CD14-positive monocyte (primary cell): ENCODE data around the gene GLS. TPM values are rescaled to one million over a fixed set of nuclear protein-coding genes. Genes with fewer than 3 reads are reported as not detected.

Source experiments
- DNase-seq, 3 donors: peaks; one replicate each; pipeline ENCODE4 v3.0.0-alpha.2; 2011 to 2022
- H2AFZ ChIP-seq: 2 replicates; pipeline ENCODE4 v1.6.0; 2012; ENCODE audit warnings: mild to moderate bottlenecking, low read depth, low read length, inconsistent platforms; ENCODE audit not compliant: insufficient read depth, poor library complexity, severe bottlenecking
- H3K27ac ChIP-seq, 2 donors: 1 replicate in 1 of 2; 2 replicates in 1 of 2; pipeline ENCODE4 v1.5.1; 2012 to 2013; ENCODE audit warnings: low read length in 2 of 2, control low read depth in 1 of 2, inconsistent platforms in 1 of 2, low read depth in 1 of 2, mild to moderate bottlenecking in 1 of 2
- H3K27me3 ChIP-seq, 2 donors: one replicate each; pipeline versions ENCODE4 v1.6.0 to v1.6.1; 2011 to 2013; ENCODE audit warnings: low read length in 2 of 2; ENCODE audit not compliant: control insufficient read depth in 2 of 2, insufficient read depth in 2 of 2
- H3K36me3 ChIP-seq, 2 donors: replicated peaks in 1 of 2; 1 replicate in 1 of 2; 2 replicates in 1 of 2; pipeline versions ENCODE4 v1.5.1 to v1.6.1; 2012 to 2013; ENCODE audit warnings: low read length in 2 of 2, control low read depth in 1 of 2, inconsistent platforms in 1 of 2, mild to moderate bottlenecking in 1 of 2; ENCODE audit not compliant: insufficient read depth in 2 of 2, control insufficient read depth in 1 of 2
- H3K4me1 ChIP-seq, 2 donors: 1 replicate in 1 of 2; 2 replicates in 1 of 2; pipeline versions ENCODE4 v1.5.1 to v1.6.1; 2012 to 2013; ENCODE audit warnings: low read length in 2 of 2, control low read depth in 1 of 2, inconsistent platforms in 1 of 2, mild to moderate bottlenecking in 1 of 2, moderate library complexity in 1 of 2; ENCODE audit not compliant: insufficient read depth in 2 of 2, control insufficient read depth in 1 of 2
- H3K4me2 ChIP-seq: replicated peaks from 2 replicates; pipeline ENCODE3; 2012; ENCODE audit warnings: low read length, moderate library complexity, mild to moderate bottlenecking; ENCODE audit not compliant: poor library complexity, severe bottlenecking; ENCODE audit errors: extremely low read depth
- H3K4me3 ChIP-seq, 3 experiments: fragments of 200-600 bp in 1 of 3; sonication (generic) in 1 of 3; replicated peaks in 1 of 3; 1 replicate in 2 of 3; 2 replicates in 1 of 3; pipeline ENCODE4 v1.5.1; 2011 to 2013; ENCODE audit warnings: low read length in 3 of 3, mild to moderate bottlenecking in 3 of 3, control low read depth in 2 of 3, low read depth in 2 of 3, inconsistent platforms in 1 of 3, moderate library complexity in 1 of 3
- H3K79me2 ChIP-seq: 2 replicates; pipeline ENCODE4 v1.6.0; 2012; ENCODE audit warnings: mild to moderate bottlenecking, control low read depth, inconsistent platforms, low read length, moderate library complexity; ENCODE audit not compliant: insufficient read depth
- H3K9ac ChIP-seq: 2 replicates; pipeline ENCODE4 v1.6.0; 2017; ENCODE audit warnings: low read length, mild to moderate bottlenecking; ENCODE audit not compliant: insufficient read depth, poor library complexity, severe bottlenecking
- H3K9me3 ChIP-seq, 2 donors: replicated peaks in 1 of 2; 1 replicate in 1 of 2; 2 replicates in 1 of 2; pipeline versions ENCODE4 v1.5.1 to v1.6.1; 2012 to 2013; ENCODE audit warnings: low read length in 2 of 2, control low read depth in 1 of 2; ENCODE audit not compliant: control insufficient read depth in 1 of 2, insufficient read depth in 1 of 2
- H4K20me1 ChIP-seq: 2 replicates; pipeline ENCODE4 v1.6.0; 2012; ENCODE audit warnings: mild to moderate bottlenecking, low read length, control low read depth, moderate library complexity; ENCODE audit not compliant: insufficient read depth
- H3K27ac Mint-ChIP-seq, 7 donors: one replicate each; pipeline ENCODE4 v1.8.0; 2020; ENCODE audit warnings: mild to moderate bottlenecking in 7 of 7, mixed read lengths in 7 of 7, moderate library complexity in 6 of 7, inconsistent platforms in 2 of 7
- H3K27me3 Mint-ChIP-seq, 3 donors: one replicate each; pipeline ENCODE4 v1.8.0; 2021 to 2022; ENCODE audit warnings: low read depth in 3 of 3, mild to moderate bottlenecking in 3 of 3, mixed read lengths in 3 of 3, moderate library complexity in 3 of 3, inconsistent platforms in 1 of 3
- H3K36me3 Mint-ChIP-seq, 2 donors: one replicate each; pipeline ENCODE4 v1.8.0; 2020; ENCODE audit warnings: mixed read lengths in 2 of 2, inconsistent platforms in 1 of 2, mild to moderate bottlenecking in 1 of 2
- H3K4me1 Mint-ChIP-seq: one replicate; pipeline ENCODE4 v1.8.0; 2020; ENCODE audit warnings: mild to moderate bottlenecking, mixed read lengths
- H3K4me3 Mint-ChIP-seq, 2 donors: one replicate each; pipeline ENCODE4 v1.8.0; 2020; ENCODE audit warnings: mild to moderate bottlenecking in 2 of 2, mixed read lengths in 2 of 2, moderate library complexity in 1 of 2
- H3K9me3 Mint-ChIP-seq, 7 donors: one replicate each; pipeline ENCODE4 v1.8.0; 2020 to 2022; ENCODE audit warnings: mixed read lengths in 7 of 7, mild to moderate bottlenecking in 6 of 7, moderate library complexity in 6 of 7, inconsistent platforms in 2 of 7
- CTCF ChIP-seq: fragments of 200-600 bp; IDR thresholded peaks from one replicate; pipeline ENCODE4 v1.8.0; 2022; ENCODE audit warnings: antibody characterized with exemption, mild to moderate bottlenecking
- WGBS: methylation state at CpG from one replicate; pipeline ENCODE4 v1.1.5; 2013; ENCODE audit warnings: missing lambda C conversion rate; ENCODE audit not compliant: insufficient coverage; 5-methylcytosine and 5-hydroxymethylcytosine counted together
- intact Hi-C, 2 donors: fragments of 100-400 bp; cut with micrococcal nuclease; formaldehyde crosslinking; loops; one replicate each; pipeline versions ENCODE4 v1.15.0 to v1.15.1; 2023
- polyA plus RNA-seq, 3 donors: library from polyadenylated mRNA; depleted of rRNA in 1 of 3; unstranded in 2 of 3; stranded (reverse) in 1 of 3; fragments of 300-500 nt in 2 of 3; fragments of >200 nt in 1 of 3; fragmentation: Illumina TruSeq in 2 of 3; gene quantifications; 1 replicate in 2 of 3; 2 replicates in 1 of 3; pipeline ENCODE4 v1.2.3, GENCODE V29; 2012 to 2021

The GLS gene
- polyA plus RNA-seq, 3 donors, result 6.0 to 29.5 (median 9.0) TPM

- H3K9ac ChIP-seq, result no peak overlapping the region
- peak overlapping the region in 1 of 2 donors; percentile 4 for H3K27ac ChIP-seq
- TF ChIP-seq CTCF, result no peak
- H3K4me1 ChIP-seq, result peaks cover 23 to 25% of the 10 kb centered on the region in 2 donors
- peaks cover 100% of the 10 kb centered on the region for H4K20me1 ChIP-seq
- H3K9me3 ChIP-seq, result peaks cover 6 to 10% of the 10 kb centered on the region in 2 donors
- intact Hi-C loops, result loop anchor here in 1 of 2 donors (10.0 kb wide), 1 partner anchor 103 kb away; no protein-coding TSS in a partner anchor
- peaks cover 87% of the 10 kb centered on the region for H3K79me2 ChIP-seq
- no peak overlapping the region for H3K4me2 ChIP-seq
- no peaks in the 10 kb centered on the region for H3K27me3 Mint-ChIP-seq
- H3K36me3 ChIP-seq, result peaks cover 79 to 93% of the 10 kb centered on the region in 2 donors
- H3K27ac Mint-ChIP-seq, result peak overlapping the region in 1 of 7 donors; percentile 46
- H3K4me3 Mint-ChIP-seq, result no peak overlapping the region
- DNase-seq, result no peak
- H3K27me3 ChIP-seq, result no peaks in the 10 kb centered on the region
- H3K4me1 Mint-ChIP-seq, result peaks cover 13% of the 10 kb centered on the region
- no peak overlapping the region for H2AFZ ChIP-seq
- H3K9me3 Mint-ChIP-seq, result peaks cover 0 to 9% (median 5%) of the 10 kb centered on the region in 7 donors
- H3K36me3 Mint-ChIP-seq, result peaks cover 68 to 79% of the 10 kb centered on the region in 2 donors
- no peak overlapping the region for H3K4me3 ChIP-seq
Measured at GRCh38 chr2:191008286-191008685, 127.7 kb downstream of the GLS start.

- Histone ChIP-seq H3K9ac (no peak overlapping the region), H3K4me2 (no peak overlapping the region), H3K36me3 (peaks cover 65 to 79% of the 10 kb centered on the region in 2 donors), H3K27ac (peak overlapping the region in 1 of 2 donors; percentile 40), H3K27me3 (no peaks in the 10 kb centered on the region), H3K9me3 (no peaks in the 10 kb centered on the region), H4K20me1 (peaks cover 90% of the 10 kb centered on the region), H3K4me3 (no peak overlapping the region), H3K79me2 (peaks cover 84% of the 10 kb centered on the region), H2AFZ (no peak overlapping the region), H3K4me1 (peaks cover 28 to 30% of the 10 kb centered on the region in 2 donors)
- 100% methylated on average over 1 of the region's 4 CpGs for whole genome bisulfite sequencing
- Mint-ChIP-seq H3K4me3 (peak overlapping the region in 1 of 2 donors; percentile 27), H3K4me1 (peaks cover 13% of the 10 kb centered on the region), H3K9me3 (peaks cover 0 to 3% (median 0%) of the 10 kb centered on the region in 7 donors), H3K27ac (peak overlapping the region in 3 of 7 donors; percentile 23 to 58 (median 30)), H3K36me3 (peaks cover 53 to 64% of the 10 kb centered on the region in 2 donors), H3K27me3 (no peaks in the 10 kb centered on the region)
- intact Hi-C loops, result loop anchor here (5.0 to 10.0 kb wide), 2 partner anchors 42 to 105 kb away; no protein-coding TSS in a partner anchor
- TF ChIP-seq CTCF, result no peak
- DNase-seq, result no peak
Measured at GRCh38 chr2:191009541-191010374, 129.1 kb downstream of the GLS start.
